CD4-positive, alpha-beta T cell treated with Interleukin-2 at 100 ng/mL for 4 hours (primary cell): ENCODE results near the gene SUCLG2.

ENCODE experiments used
- DNase-seq: peaks from one replicate; pipeline ENCODE4 v3.0.0-alpha.2; 2020; ENCODE audit warnings: low spot score

Gene SUCLG2

GRCh38 chr3:67458896-67459530 is 195.4 kb downstream of the SUCLG2 start:
- DNase-seq: no peak

GRCh38 chr3:67458408-67458807 is 196.0 kb downstream of the SUCLG2 start:
- DNase-seq: no peak

- no peak for DNase-seq
Measured at GRCh38 chr3:67453628-67454027, 200.8 kb downstream of the SUCLG2 start.

GRCh38 chr3:67450153-67450552 is 204.3 kb downstream of the SUCLG2 start:
- no peak for DNase-seq

GRCh38 chr3:67447393-67447792 is 207.0 kb downstream of the SUCLG2 start:
- no peak for DNase-seq

- no peak for DNase-seq
Measured at GRCh38 chr3:67437789-67438188, 216.6 kb downstream of the SUCLG2 start.

GRCh38 chr3:67437090-67437489 is 217.3 kb downstream of the SUCLG2 start:
- no peak for DNase-seq

- DNase-seq: no peak
Measured at GRCh38 chr3:67433109-67433508, 221.3 kb downstream of the SUCLG2 start.

- no peak for DNase-seq
Measured at GRCh38 chr3:67431887-67432286, 222.5 kb downstream of the SUCLG2 start.

- no peak for DNase-seq
Measured at GRCh38 chr3:67423722-67424121, 230.7 kb downstream of the SUCLG2 start.

- DNase-seq: no peak
Measured at GRCh38 chr3:67421912-67422311, 232.5 kb downstream of the SUCLG2 start.

- DNase-seq: no peak
Measured at GRCh38 chr3:67419779-67420178, 234.6 kb downstream of the SUCLG2 start.

GRCh38 chr3:67419218-67419529 is 235.2 kb downstream of the SUCLG2 start:
- no peak for DNase-seq

GRCh38 chr3:67418426-67419217 is 235.8 kb downstream of the SUCLG2 start:
- no peak for DNase-seq

- DNase-seq: no peak
Measured at GRCh38 chr3:67416703-67417102, 237.7 kb downstream of the SUCLG2 start.

GRCh38 chr3:67415511-67415910 is 238.9 kb downstream of the SUCLG2 start:
- no peak for DNase-seq

- DNase-seq: no peak
Measured at GRCh38 chr3:67414740-67415139, 239.7 kb downstream of the SUCLG2 start.

GRCh38 chr3:67405193-67405592 is 249.2 kb downstream of the SUCLG2 start:
- DNase-seq: no peak

GRCh38 chr3:67402873-67403272 is 251.5 kb downstream of the SUCLG2 start:
- DNase-seq: no peak

- no peak for DNase-seq
Measured at GRCh38 chr3:67401921-67402320, 252.5 kb downstream of the SUCLG2 start.

GRCh38 chr3:67400476-67400875 is 253.9 kb downstream of the SUCLG2 start:
- DNase-seq: no peak

GRCh38 chr3:67389176-67389575 is 265.2 kb downstream of the SUCLG2 start:
- no peak for DNase-seq

GRCh38 chr3:67388738-67389137 is 265.7 kb downstream of the SUCLG2 start:
- no peak for DNase-seq

GRCh38 chr3:67386451-67386850 is 268.0 kb downstream of the SUCLG2 start:
- DNase-seq: no peak
